Muscle of leg (tissue), 11 donors: ENCODE data around the gene CLDN9. TPM values are rescaled to one million over a fixed set of nuclear protein-coding genes. Genes with fewer than 3 reads are reported as not detected.

Experiments
- DNase-seq: peaks from one replicate; pipeline ENCODE4 v3.0.0; 2013
- H3K27ac ChIP-seq: one replicate; pipeline ENCODE4 v1.5.1; 2013; ENCODE audit warnings: mild to moderate bottlenecking, low read length, control low read depth
- H3K27me3 ChIP-seq: one replicate; pipeline ENCODE4 v1.6.1; 2013; ENCODE audit warnings: low read length; ENCODE audit not compliant: control insufficient read depth, insufficient read depth
- H3K36me3 ChIP-seq: one replicate; pipeline ENCODE4 v1.6.1; 2013; ENCODE audit warnings: low read length; ENCODE audit not compliant: control insufficient read depth, insufficient read depth
- H3K4me1 ChIP-seq: one replicate; pipeline ENCODE4 v1.6.1; 2013; ENCODE audit warnings: low read length; ENCODE audit not compliant: control insufficient read depth, insufficient read depth
- H3K4me3 ChIP-seq: one replicate; pipeline ENCODE4 v1.5.1; 2013; ENCODE audit warnings: low read length, control low read depth
- H3K9me3 ChIP-seq: replicated peaks from 2 replicates; pipeline ENCODE4 v1.6.1; 2013; ENCODE audit warnings: low read depth, low read length; ENCODE audit not compliant: control insufficient read depth
- WGBS: methylation state at CpG from one replicate; pipeline ENCODE4 v1.1.5; 2013; ENCODE audit warnings: missing lambda C conversion rate; ENCODE audit not compliant: insufficient coverage; 5-methylcytosine and 5-hydroxymethylcytosine counted together
- polyA plus RNA-seq, 8 donors: library from polyadenylated mRNA; unstranded; fragments of 120-200 nt; gene quantifications; one replicate each; pipeline versions ENCODE4 v1.2.1 to v1.2.3, GENCODE V29; 2013; ENCODE audit warnings: inconsistent platforms in 1 of 8, low replicate concordance in 1 of 8; ENCODE audit not compliant: insufficient read length in 8 of 8, insufficient read depth in 1 of 8
- total RNA-seq: library from RNA; stranded (reverse); fragments of 120-200 nt; gene quantifications from one replicate; pipeline ENCODE4 v1.2.4, GENCODE V29; 2013

Gene CLDN9
- total and polyA plus RNA-seq, 9 donors: 0.36 to 3.0 (median 1.4) TPM

DNA sequence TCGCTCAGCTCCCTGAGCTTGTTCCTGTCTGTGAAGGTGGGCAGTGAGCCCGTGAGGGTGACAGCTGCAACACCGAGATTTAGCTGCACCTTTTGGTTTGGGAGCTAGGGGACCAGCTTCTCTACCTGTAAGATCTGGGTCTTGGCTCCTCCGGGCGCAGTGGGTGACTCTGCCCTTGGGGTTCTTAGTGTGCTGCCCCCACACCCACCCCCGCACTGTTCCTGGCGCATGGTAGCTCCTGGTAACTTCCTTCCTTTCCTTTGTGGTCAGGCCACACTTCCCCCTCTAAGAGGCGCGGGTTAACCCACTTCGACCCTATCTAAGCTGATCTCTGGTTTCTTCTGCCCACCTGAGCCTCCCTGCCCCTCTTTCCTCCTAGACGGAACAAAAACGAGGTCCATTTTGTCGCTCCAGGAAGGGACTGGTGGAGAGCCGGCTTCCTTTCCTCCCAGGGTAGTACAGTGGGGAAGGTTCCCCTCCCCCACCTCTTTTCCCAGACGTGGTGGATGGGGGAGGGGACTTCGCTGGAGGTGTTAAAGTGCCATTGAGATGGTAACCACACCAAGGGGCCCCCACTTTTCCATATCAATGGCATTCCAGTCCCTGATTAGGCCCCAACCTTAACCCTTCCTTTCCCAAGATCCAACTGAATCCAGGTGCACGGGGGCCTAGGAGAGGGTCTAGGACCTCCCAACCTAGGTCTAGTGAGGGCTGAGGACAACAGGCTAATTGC lies 4.6 kb upstream of the CLDN9 start:
- DNase-seq: no peak
- H3K27me3 ChIP-seq: peaks cover 91% of the 10 kb centered on the region
- peak overlapping the region; percentile 29 for H3K27ac ChIP-seq
- peaks cover 49% of the 10 kb centered on the region for H3K4me1 ChIP-seq
- no peak overlapping the region for H3K4me3 ChIP-seq
- H3K36me3 ChIP-seq: no peaks in the 10 kb centered on the region
- WGBS: 23% methylated on average over 9 of the region's 17 CpGs
- no peaks in the 10 kb centered on the region for H3K9me3 ChIP-seq

DNA sequence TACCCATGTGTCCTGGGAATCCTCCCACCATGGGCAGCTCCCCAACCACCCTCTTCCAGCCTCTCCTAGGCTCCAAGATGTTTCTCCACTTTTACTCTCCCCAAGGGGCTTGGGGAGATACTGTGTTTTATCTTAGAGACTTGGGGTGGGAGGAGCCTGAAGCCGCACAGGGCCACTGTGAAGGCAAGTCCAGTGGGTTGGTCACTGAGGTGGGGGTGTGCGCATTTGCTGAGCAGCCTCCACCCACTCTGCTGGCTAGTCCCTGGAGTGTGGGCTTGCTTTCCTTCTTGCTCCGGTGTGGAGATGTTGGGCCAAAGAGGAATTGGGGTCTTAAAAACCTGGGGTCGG lies 4.1 kb upstream of the CLDN9 start:
- 54% methylated on average over 3 of the region's 4 CpGs for WGBS
- peaks cover 46% of the 10 kb centered on the region for H3K4me1 ChIP-seq
- H3K4me3 ChIP-seq: no peak overlapping the region
- H3K36me3 ChIP-seq: no peaks in the 10 kb centered on the region
- DNase-seq: no peak
- no peaks in the 10 kb centered on the region for H3K9me3 ChIP-seq
- H3K27ac ChIP-seq: peak overlapping the region; percentile 29
- H3K27me3 ChIP-seq: peaks cover 91% of the 10 kb centered on the region

DNA sequence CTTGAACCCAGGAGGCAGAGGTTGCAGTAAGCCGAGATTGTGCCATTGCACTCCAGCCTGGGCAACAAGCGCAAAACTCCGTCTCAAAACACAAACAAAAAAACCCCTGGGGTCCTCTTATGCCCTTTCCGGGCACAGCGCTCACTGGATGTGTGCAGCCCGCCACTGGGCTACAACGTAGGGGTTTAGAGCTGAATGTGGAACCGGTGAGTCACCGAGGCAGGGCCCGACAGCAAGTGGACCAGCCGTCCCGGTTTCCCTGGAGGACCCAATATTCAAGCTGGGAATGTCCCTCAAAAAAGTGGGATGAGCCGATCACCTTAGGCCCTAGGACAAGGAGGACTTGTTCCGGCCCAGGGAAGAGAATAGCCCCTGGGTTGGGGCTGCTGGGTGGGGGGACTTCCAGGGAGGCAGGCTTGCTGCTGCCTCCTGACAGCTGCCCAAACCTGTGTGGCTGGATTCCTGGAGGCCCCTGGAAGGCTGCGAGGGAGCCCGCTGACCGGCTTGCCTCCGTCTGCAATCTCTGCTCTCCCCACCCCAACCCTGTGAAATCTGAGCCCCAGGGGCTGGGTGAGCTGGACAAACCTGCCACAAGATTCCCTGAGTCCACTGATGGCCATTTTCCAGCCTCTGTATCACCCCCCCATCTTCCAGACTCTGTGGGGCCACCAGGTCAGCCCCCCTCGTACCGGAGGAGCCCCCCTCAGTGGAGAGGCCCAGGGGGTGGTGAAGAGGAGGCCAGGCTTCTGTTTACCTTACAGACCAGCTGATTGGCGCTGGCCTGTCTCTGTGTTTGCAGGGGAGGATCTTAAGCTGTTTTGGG lies 2.9 kb upstream of the CLDN9 start:
- peak overlapping the region; percentile 40 for H3K27ac ChIP-seq
- H3K4me3 ChIP-seq: no peak overlapping the region
- WGBS: 16% methylated on average over 17 of the region's 21 CpGs
- DNase-seq: no peak
- H3K4me1 ChIP-seq: peaks cover 44% of the 10 kb centered on the region
- no peaks in the 10 kb centered on the region for H3K36me3 ChIP-seq
- H3K9me3 ChIP-seq: no peaks in the 10 kb centered on the region
- H3K27me3 ChIP-seq: peaks cover 100% of the 10 kb centered on the region

DNA sequence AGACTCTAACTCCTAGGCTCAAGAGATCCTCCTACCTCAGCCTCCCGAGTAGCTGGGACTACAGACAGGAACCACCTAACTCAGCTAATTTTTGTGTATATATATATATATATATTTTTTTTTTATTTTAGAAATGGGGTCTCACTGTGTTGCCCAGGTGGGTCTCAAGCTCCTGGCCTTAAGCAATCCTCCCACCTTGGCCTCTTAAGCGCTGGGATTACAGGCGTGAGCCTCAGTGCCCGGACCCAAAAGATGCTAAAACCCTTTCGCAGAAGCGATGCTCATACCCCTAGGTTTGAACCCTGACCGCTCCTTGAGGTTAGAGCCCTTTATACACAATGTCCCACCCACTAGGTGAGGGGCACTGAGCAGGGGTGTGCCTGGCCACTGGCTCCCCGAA lies 2.2 kb upstream of the CLDN9 start:
- Histone ChIP-seq H3K4me3 (no peak overlapping the region), H3K9me3 (no peaks in the 10 kb centered on the region), H3K4me1 (peaks cover 40% of the 10 kb centered on the region), H3K27me3 (peaks cover 100% of the 10 kb centered on the region), H3K36me3 (no peaks in the 10 kb centered on the region), H3K27ac (no peak overlapping the region)
- no peak for DNase-seq
- 88% methylated on average over 5 of the region's 8 CpGs for WGBS

DNA sequence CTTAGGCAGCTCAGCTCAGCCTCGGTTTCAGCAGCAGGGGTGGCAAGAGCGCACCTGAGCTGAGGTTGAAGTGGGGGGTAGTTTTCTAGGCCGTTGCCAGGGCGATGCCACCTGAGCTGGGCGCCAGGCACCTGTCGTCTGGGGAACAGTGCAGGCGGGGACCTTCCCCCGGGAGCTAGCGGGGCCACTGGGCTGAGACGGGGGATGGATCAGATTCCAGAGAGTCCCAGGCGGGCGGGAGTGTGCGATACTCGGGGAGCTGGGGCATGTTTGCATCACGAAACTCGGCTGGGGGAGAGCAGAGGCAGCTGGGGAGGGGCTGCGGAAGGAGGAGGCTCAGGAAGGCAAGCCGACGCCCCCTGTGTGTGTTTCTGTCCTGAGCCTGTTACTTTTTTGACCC lies 477 bp upstream of the CLDN9 start:
- no peaks in the 10 kb centered on the region for H3K36me3 ChIP-seq
- WGBS: 4% methylated on average over 17 of the region's 19 CpGs
- H3K27ac ChIP-seq: no peak overlapping the region
- no peak overlapping the region for H3K4me3 ChIP-seq
- no peak for DNase-seq
- H3K9me3 ChIP-seq: no peaks in the 10 kb centered on the region
- peaks cover 33% of the 10 kb centered on the region for H3K4me1 ChIP-seq
- H3K27me3 ChIP-seq: peaks cover 96% of the 10 kb centered on the region

DNA sequence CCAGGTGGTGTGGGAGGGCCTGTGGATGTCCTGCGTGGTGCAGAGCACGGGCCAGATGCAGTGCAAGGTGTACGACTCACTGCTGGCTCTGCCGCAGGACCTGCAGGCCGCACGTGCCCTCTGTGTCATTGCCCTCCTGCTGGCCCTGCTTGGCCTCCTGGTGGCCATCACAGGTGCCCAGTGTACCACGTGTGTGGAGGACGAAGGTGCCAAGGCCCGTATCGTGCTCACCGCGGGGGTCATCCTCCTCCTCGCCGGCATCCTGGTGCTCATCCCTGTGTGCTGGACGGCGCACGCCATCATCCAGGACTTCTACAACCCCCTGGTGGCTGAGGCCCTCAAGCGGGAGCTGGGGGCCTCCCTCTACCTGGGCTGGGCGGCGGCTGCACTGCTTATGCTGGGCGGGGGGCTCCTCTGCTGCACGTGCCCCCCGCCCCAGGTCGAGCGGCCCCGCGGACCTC lies 798 bp downstream of the CLDN9 start:
- no peak for DNase-seq
- H3K36me3 ChIP-seq: no peaks in the 10 kb centered on the region
- no peak overlapping the region for H3K4me3 ChIP-seq
- no peak overlapping the region for H3K27ac ChIP-seq
- H3K27me3 ChIP-seq: peaks cover 96% of the 10 kb centered on the region
- H3K4me1 ChIP-seq: peaks cover 29% of the 10 kb centered on the region
- no peaks in the 10 kb centered on the region for H3K9me3 ChIP-seq
- WGBS: 24% methylated on average over 27 of the region's 27 CpGs

DNA sequence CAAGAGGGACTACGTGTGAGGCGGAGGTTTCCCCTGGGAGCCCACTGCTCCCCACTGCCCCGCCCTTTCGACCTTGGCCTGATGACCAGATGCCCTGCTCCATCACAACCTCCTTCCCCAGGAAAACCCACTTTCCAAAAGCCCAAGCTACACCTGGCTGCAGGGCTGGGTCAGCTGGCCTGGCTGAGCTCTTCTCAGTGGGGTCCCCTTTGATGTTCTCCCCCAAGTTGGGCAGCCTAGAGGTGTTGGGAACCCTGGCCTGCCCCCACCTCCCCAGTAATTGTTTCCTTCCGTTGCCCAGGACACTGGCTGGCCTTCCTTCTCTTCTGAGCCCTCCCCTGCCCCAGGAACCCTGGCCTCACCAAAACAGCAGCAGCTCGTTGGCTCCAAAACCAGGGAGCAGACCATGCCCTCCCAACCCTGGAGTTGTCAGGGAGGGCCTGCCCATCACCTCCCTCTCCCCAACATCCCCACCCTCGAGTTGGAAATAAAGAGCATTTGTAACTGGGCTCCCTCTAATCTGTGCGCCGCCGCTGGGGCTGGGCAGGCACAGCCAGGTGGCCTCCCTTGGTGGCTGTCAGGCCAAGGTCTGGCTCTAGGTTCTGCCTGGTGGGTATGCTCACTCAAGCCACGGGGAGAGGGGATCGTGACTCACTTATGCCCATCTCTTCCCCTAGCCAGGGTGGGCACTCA lies 1.4 kb downstream of the CLDN9 start:
- no peak for DNase-seq
- H3K9me3 ChIP-seq: no peaks in the 10 kb centered on the region
- WGBS: 41% methylated on average over 10 of the region's 12 CpGs

DNA sequence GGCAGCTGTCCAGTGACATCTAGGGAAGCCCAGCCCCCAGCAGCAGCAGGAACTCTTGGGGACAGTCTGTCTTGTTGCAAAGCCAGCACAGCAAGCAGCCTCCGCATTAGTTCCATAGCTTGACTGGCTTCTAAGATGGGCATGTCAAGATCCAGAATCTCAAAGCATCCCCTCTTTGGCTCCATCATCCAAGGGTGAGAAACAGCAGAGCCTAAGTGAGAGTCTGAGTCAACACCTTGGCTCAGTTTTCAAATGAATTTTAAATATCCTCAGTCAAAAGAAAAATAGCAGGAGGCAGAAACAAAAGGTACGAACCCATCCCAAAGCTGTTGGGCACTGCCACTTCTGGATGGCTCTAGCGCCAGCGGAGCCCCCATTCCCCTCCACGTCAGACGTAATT lies 2.2 kb downstream of the CLDN9 start:
- no peak overlapping the region for H3K27ac ChIP-seq
- no peak for DNase-seq
- no peaks in the 10 kb centered on the region for H3K9me3 ChIP-seq
- H3K27me3 ChIP-seq: peaks cover 94% of the 10 kb centered on the region
- no peaks in the 10 kb centered on the region for H3K36me3 ChIP-seq
- H3K4me1 ChIP-seq: peaks cover 28% of the 10 kb centered on the region
- WGBS: 33% methylated on average over 1 of the region's 6 CpGs
- no peak overlapping the region for H3K4me3 ChIP-seq

More for the DNA sequence above, 1.4 kb downstream of the CLDN9 start:
- Histone ChIP-seq H3K4me1 (peaks cover 26% of the 10 kb centered on the region), H3K36me3 (no peaks in the 10 kb centered on the region), H3K4me3 (no peak overlapping the region), H3K27me3 (peaks cover 96% of the 10 kb centered on the region), H3K27ac (no peak overlapping the region)

DNA sequence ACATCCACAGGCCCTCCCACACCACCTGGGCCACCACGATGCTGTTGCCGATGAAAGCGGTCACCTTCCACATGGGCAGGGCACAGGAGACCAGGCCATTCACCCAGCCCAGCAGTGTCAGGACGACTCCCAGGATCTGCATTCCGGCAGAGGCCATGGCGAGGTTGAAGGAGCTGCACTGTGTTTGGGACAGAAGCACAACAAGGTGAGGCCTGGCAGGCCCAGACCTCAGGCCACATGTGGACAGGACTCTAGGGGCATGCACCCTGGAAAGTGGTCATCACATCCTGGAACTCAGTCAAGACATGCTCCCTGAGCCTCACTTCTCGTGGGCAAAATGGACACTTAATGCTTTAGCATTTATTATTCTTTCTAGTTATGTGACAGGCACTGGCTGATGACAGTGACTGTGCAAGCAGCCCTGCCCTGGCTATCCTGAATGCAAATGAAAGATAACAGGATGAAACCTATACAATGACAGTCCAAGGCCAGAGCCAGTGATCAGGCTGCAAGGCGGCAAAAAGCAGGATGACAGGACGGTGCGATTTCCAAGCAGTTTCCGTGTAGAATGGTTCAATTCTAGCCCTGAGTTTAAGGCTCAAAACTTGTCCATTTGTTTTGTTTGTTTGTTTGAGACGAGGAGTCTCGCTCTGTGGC lies 3.3 kb downstream of the CLDN9 start:
- DNase-seq: no peak
- WGBS: 83% methylated on average over 9 of the region's 13 CpGs
- Histone ChIP-seq H3K27ac (no peak overlapping the region), H3K4me1 (peaks cover 32% of the 10 kb centered on the region), H3K36me3 (no peaks in the 10 kb centered on the region), H3K4me3 (no peak overlapping the region), H3K27me3 (peaks cover 84% of the 10 kb centered on the region), H3K9me3 (no peaks in the 10 kb centered on the region)
